Fibroblast of gingiva (primary cell): ENCODE results near the gene GALNT1.

Source experiments
- DNase-seq: peaks from one replicate; pipeline ENCODE4 v3.0.0-alpha.2; 2011; ENCODE audit warnings: low read depth

Gene GALNT1

GRCh38 chr18:35673682-35674081, 92.1 kb downstream of the GALNT1 start:
- no peak for DNase-seq

GRCh38 chr18:35680139-35680551, 98.6 kb downstream of the GALNT1 start:
- DNase-seq = no peak

- no peak for DNase-seq
These were observed 100.8 kb downstream of the GALNT1 start for GRCh38 chr18:35682281-35682867.

- no peak for DNase-seq
These were observed 101.5 kb downstream of the GALNT1 start for GRCh38 chr18:35683021-35683420.

GRCh38 chr18:35688757-35689156, 107.2 kb downstream of the GALNT1 start:
- no peak for DNase-seq

- no peak for DNase-seq
These were observed 108.2 kb downstream of the GALNT1 start for GRCh38 chr18:35689728-35690127.

GRCh38 chr18:35691625-35692024, 110.1 kb downstream of the GALNT1 start:
- DNase-seq = no peak

GRCh38 chr18:35692866-35693265, 111.3 kb downstream of the GALNT1 start:
- DNase-seq = no peak

GRCh38 chr18:35693829-35694228, 112.3 kb downstream of the GALNT1 start:
- DNase-seq = no peak

GRCh38 chr18:35694808-35695207, 113.3 kb downstream of the GALNT1 start:
- DNase-seq = no peak

GRCh38 chr18:35695384-35695783, 113.8 kb downstream of the GALNT1 start:
- DNase-seq = no peak

GRCh38 chr18:35695803-35696202, 114.3 kb downstream of the GALNT1 start:
- no peak for DNase-seq

GRCh38 chr18:35696307-35696706, 114.8 kb downstream of the GALNT1 start:
- DNase-seq = no peak

GRCh38 chr18:35697869-35698268, 116.3 kb downstream of the GALNT1 start:
- DNase-seq = no peak

GRCh38 chr18:35703043-35703688, 121.6 kb downstream of the GALNT1 start:
- peak; percentile 6 for DNase-seq

- DNase-seq = no peak
These were observed 124.4 kb downstream of the GALNT1 start for GRCh38 chr18:35705988-35706387.

GRCh38 chr18:35707247-35707646, 125.7 kb downstream of the GALNT1 start:
- DNase-seq = no peak

- DNase-seq = no peak
These were observed 126.1 kb downstream of the GALNT1 start for GRCh38 chr18:35707674-35708073.

GRCh38 chr18:35710581-35710980, 129.0 kb downstream of the GALNT1 start:
- DNase-seq = no peak

- no peak for DNase-seq
These were observed 129.7 kb downstream of the GALNT1 start for GRCh38 chr18:35711227-35711626.

- peak; percentile 37 for DNase-seq
These were observed 132.0 kb downstream of the GALNT1 start for GRCh38 chr18:35713545-35713944.

- DNase-seq = no peak
These were observed 133.0 kb downstream of the GALNT1 start for GRCh38 chr18:35714539-35714938.

- no peak for DNase-seq
These were observed 133.6 kb downstream of the GALNT1 start for GRCh38 chr18:35715139-35715538.
